Globus pallidus (tissue), 1 donor: ENCODE results near the gene SH3GLB1.

ENCODE experiments used
- DNase-seq: peaks from one replicate; pipeline ENCODE4 v3.0.0-alpha.2; 2015; ENCODE audit warnings: low spot score

Gene SH3GLB1

DNA sequence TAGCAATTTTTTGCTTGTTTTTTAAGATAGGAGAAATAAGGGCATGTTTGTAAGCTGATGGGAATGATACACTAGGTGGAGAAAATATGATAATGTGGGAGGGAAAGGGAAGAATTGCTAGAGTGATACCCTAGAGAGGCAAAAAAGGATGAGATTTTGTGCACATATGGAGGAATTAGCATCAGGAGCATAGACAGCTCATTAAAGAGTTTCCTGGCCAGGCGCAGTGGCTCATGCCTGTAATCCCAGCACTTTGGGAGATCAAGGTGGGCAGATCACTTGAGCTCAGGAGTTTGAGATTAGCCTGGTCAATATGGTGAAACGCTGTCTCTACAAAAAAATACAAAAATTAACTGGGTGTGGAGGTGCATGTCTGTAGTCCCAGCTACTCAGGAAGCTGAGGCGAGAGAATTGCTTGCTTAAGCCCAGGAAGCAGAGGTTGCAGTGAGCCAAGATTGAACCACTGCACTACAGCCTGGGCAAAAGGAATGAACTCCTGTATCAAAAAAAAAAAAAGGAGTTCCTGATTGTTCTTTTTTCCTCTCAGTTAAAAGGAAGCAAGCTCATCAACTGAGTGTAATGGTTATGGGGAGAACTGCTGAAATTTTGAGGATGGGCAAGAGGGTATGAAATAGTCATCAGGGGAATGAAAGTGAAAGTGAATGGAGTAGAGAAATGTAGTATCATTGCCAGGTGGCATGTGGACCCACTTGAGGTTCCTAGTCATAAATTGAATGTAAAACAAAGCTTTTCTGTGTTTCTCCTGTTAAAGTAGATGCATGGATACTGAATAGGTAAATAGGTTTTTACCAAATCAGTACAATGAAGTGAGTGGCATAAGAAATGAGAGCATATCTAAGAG lies 35.5 kb downstream of the SH3GLB1 start:
- DNase-seq: no peak

DNA sequence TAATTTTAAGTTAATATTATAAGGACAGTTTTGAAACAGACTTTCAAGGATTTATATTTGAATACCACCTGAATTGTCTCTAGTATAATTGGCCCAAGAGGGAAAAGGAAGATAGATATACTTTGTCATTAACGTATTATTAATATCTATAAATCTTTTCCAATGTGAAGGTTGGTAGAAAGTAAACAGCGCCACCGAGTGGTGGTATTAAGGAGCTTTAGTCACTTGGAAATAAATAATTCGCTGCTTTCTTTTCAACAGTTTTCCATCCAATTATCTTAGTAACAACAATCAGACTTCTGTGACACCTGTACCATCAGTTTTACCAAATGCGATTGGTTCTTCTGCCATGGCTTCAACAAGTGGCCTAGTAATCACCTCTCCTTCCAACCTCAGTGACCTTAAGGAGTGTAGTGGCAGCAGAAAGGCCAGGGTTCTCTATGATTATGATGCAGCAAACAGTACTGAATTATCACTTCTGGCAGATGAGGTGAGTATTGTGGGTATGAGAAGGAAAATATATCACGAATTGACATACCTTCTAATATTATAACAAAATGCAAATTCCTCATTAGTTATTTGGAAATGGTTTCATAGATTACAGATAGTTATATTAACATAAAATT lies 37.7 kb downstream of the SH3GLB1 start:
- peak; percentile 38 for DNase-seq

DNA sequence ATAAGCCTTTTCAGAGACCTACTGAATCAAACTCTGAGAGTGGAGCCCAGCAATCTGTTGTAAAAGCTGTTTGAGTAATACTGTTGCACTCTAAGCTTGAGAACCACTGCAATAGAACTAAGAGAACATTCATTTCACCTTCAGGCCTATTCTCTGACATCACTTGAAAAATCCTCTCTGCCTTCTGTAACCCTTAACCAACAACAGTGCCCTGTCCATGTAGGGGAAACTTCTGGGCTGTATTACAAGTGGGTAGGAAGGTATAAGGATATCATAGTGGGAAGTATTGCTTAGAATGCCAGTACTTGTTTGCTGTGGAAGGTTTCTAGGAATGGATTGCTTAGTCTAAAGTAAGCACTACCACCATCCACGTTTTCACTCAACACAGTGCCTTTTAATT lies 42.9 kb downstream of the SH3GLB1 start:
- DNase-seq: no peak

DNA sequence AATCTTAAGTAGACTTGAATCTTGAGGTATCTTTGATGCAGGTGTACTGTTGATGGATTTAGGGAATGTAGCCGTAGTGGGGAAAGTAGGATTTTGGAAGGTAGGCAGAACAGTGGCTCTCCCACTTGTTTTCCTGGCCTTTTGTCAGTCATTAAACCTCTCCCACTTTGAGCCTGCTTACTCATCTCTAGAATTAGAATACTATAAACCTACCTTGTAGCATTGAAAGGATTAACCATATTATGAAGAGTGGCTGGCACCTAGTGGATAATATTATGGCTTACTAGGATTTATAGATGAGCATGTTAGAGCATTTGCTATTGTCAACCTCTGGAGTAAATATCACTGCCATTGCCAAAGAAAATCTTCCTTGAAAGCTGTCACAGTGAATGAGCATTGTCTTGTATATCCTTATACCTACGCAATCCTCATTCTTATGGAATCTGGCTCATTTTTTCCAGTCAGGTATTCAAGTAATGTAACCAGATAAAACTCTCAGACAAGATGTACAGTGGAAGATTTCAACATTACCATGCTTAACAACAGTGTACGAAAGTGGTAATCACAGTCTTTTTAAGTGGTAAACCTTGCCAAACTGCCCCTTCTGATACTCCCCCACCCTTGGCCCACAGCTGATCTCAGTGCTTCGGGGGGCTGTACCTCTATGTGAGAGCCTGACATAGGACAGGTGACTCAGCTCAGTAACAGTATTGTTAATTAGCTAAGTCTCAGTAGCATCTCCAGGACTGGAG lies 44.4 kb downstream of the SH3GLB1 start:
- DNase-seq: no peak

DNA sequence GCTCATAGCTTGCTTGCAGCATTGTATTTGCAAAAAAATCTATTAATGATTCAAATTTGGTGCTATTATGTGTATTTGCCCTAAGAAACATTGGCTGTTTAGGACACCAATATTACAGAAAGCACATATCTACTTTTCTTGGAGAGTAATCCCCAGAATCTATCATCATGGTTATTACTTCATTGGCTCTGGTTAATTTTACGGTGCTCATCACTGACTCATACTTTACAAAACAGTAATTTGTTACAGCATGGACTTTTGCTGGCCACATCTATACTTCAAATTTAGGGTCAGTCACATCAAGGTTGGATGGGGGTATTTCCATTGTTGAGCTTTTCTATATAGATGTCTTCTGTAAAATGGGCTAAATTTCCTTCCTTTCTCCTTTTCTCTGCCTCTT lies 45.7 kb downstream of the SH3GLB1 start:
- DNase-seq: no peak

DNA sequence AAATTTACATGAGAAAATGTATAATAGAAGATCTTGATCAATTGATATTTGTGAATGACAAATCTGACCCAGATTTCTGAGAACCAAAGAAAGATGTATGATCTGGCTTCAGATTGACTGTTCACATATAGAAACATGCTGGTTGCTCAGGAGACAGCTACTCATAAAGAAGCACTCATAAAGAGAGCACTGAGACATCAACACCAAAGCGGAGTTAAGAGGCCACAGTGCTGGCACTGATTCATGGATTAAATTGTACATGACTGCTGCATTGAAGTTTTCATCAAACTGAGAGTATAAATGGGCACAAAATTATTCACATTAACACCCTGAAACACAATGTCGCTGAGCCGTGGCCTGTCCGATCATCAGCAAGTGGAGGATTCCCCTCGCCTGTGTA lies 46.2 kb downstream of the SH3GLB1 start:
- no peak for DNase-seq

DNA sequence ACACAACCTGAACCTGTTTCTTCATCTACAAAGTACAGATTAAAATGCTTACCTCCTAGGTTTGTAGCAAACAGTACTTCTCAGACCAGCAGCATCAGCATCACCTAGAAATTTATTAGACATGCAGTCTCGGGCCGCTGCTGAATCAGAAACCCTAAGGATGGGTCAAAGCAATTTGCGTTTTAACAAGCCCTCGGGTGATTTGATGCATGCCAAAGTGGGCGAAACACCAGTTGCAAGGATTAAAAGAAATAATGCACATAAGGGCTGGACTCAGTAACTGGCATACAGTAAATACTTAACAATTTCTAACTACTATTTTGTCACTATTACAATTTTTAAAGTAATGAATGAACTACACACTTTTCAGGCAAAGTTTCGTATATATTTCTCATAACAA lies 47.5 kb downstream of the SH3GLB1 start:
- DNase-seq: no peak

DNA sequence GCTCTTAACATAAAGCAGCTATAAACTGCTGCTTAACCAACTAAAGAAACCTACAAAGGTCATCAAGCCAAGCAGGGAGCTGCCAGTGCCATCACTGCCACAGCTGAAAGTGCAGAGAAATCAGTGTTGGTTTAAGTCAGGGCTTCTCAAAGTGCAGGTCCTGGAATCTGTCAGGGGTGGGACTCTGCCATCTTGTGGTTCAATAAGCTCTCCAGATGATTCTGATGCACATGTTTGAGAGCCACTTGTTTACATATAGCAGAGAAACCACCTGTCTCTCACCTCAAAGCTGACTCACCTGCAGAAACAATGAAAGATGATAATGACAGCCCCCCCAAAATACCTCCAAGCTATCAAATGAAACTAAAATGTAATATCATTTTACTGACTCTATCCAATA lies 49.3 kb downstream of the SH3GLB1 start:
- no peak for DNase-seq

DNA sequence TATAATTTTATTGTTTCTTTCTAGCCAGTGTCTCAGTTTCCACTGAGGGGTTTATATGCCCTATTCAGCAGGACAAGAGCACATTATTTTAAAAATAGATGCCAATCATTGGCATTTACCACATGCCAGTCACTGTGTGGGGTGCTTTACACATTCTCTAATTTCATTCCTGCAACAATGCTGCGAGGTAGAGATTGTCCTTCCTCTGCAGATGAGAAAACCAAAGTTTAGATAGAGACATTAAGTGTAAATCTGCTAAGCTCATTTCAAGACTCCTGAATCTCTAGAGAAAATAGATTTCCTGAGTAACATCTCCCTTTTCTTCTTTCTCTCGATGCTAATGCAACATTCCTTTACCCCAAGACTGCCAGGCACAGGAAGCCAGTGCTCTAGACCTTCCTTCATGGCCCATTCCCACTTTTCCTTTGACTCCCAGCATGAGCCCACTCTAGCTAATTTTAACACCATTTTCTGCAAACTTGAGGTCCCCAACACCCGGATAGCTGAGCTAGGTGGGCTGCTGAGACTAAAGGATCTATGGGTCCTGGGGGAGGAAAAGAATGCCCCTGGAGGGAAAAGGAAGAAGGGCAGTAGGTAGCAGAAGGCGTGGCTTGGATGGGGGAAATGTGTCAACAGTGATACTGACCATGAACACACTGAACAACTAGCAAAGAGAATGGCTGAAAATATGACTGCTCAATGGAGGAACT lies 50.0 kb downstream of the SH3GLB1 start:
- no peak for DNase-seq

DNA sequence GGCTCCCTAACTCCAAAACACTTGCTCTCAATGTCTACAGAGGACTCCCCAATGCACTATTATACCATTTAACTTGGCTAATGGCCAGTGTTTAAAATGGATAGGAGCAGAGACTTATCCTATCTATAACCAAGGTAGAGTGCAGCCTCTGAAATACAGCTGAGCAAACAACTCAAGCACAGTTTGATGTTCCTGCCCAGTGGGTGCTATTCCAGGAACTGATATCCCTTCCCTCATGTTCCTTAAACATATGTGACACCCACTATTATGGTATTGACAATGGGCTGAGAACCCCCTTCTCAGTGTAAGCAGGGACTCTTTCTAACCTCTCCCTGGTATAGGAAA lies 51.7 kb downstream of the SH3GLB1 start:
- no peak for DNase-seq

DNA sequence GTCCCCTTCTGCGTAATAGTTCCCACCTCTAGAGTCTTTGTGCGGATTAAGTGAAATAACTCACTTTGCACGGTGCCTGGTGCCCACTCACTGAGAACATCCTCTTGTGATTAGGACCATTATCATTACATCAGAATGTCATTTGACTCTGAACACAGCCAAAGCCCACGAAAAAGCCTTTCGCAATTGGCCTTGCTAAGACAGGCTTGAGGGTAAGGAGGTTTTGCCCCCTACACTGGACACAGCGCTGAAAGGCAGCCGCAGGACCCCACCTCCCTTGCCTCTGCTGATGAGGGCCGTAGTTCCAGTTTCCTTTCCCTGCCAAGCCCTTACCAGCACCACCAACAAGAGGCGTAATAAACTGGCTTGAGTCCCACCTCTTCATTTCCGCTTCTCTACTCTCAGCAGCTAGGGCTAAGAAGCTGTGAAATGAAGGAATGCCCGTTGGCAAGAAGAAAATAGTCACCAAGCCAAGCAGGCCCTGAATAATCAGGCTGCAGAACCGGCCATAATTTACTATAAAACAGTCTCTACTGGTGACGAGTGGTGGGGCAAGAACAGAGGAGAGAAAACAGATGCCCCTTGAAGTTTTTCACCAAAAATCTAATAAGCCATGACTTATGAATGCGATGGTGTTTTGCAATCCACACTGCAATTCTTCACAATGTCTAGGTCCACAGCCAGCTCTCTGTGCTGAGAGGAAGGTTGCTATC lies 53.1 kb downstream of the SH3GLB1 start:
- peak; percentile 33 for DNase-seq

DNA sequence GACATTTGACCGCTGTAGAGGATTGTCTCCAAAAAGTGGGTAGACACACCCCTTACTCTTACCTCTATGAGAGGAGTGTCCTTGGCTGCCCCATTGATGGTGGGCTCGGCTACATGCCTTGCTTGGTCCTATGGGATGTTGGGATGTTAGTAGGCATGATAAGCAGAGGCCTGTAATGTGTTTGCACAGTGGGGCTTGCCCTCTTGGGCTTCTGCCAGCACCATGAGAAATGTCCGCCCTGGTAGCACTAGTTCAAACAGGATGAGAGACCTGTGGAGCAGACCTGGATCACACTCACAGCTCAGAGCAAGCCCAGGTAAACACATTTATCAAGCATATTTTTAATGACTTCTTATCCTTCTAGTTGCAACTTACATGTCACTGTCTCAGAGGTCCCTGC lies 54.2 kb downstream of the SH3GLB1 start:
- no peak for DNase-seq

DNA sequence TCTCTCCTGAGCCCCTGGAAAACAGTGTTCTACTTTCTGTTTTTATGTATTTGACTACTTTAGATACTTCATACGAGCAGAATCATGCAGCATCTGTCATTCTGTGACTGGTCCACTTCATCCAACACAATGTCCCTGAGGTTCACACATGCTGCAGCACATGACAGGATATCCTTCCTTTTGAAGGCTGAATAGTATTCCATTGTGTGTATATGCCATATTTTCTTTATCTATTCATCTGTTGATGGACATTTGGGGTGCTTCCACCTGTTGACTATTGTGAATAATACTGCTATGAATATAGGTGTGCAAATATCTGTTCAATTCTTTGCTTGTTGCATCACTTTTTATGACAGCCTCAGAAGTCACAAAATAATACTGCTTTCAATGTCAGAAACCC lies 55.8 kb downstream of the SH3GLB1 start:
- no peak for DNase-seq

DNA sequence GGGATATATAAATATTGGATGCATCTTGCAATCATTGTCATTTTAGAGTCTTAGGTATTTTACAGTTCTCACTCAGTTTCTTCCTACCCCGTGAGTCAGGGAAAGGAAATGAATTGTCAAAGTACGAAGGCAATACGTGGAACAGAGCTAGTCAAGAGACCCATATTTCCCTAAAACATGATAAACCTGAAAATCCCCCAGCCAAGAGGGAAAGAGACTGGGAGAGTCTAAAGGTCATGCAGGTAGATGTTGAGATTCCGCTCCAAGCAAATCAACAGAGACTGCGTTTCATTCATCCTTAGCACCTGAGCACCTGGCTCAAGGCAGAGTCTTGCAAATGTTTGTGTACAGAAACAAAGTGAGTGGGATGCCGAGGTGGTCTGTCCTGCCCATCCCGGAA lies 58.0 kb downstream of the SH3GLB1 start:
- DNase-seq: no peak

DNA sequence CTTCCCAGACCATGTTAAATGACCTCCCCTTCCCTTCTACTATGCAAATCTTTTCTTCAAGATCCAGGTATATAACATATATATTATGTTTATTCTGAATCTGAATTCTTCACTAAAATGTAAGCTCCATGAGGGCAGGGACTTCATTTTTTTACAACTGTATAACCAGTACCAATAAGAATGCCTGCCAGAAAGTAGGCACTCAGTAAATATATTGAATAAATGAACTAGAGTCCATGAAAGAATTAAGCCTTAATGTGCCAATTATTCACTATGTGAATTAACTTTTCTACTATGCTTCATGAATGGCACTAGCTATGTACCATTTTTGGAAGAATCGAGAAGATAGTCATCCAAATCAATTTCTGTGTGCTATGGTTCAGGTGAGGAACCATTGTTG lies 60.1 kb downstream of the SH3GLB1 start:
- DNase-seq: no peak

DNA sequence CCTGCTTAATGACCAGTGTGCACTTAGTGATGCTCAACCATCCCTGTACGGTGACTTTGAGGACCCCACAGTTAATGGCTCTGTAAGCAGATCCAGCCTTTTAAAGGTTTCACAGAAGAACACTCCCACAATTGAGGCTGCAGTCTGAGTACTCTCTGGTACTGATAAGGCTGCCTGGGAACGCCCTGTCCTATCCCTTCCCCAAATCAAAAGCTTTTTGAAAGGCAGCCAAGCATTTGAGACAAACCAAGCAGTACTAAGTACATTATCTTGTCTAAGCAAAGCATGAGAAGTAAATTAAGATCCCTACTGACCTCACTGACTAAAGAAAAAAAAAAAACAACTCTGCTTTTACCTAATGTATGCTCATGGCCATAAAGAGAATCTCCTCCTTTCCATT lies 60.7 kb downstream of the SH3GLB1 start:
- DNase-seq: no peak

DNA sequence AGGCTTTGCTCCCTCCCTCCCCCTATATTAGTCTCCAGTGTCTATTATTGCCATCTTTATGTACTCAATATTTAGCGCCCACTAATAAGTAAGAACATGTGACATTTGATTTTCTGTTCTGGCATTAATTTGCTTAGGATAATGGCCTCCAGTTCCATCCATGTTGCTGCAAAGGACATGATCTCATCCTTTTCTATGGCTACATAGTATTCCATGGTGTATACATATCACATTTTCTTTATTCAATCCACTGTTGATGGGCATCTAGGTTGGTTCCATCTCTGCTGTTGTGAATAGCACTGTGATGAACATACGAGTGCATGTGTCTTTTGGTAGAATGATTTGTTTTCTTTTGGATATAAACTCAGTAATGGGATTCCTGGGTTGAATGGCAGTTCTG lies 61.3 kb downstream of the SH3GLB1 start:
- DNase-seq: no peak

DNA sequence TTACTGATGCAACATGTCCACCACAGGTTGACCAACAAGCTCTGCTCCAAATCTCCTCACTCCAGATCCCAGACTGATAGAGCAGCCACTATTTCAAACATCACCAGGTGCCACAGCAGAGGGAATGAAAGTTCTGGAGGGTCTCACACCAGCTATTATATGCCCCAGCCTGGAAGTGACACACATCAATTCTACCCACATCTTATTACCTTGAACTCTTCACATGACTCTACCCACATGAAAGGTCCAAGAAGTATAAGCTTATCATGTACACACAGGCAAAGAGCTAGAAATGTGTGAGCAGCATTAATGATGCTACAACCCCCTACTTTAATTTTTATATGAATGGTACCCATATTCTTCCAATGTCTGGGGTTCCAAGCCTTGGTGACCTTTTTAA lies 64.2 kb downstream of the SH3GLB1 start:
- no peak for DNase-seq

DNA sequence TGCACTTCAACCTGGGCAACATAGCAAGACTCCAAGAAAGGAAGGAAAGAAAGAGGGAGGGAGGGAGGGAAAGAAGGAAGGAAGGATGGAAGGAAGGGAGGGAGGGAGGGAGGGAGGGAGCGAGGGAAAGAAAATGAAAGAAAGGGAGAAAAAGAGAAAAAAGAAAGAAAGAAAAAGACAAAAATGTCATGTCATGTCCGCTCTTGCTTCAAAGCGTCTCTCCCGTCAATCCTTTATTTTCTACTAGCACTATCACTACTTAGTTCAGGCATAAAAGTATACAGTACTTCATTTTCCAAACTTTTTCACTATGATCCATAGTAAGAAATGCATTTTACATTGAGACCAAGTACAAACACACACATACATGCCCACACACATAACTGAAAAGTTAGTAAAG lies 64.7 kb downstream of the SH3GLB1 start:
- DNase-seq: no peak

DNA sequence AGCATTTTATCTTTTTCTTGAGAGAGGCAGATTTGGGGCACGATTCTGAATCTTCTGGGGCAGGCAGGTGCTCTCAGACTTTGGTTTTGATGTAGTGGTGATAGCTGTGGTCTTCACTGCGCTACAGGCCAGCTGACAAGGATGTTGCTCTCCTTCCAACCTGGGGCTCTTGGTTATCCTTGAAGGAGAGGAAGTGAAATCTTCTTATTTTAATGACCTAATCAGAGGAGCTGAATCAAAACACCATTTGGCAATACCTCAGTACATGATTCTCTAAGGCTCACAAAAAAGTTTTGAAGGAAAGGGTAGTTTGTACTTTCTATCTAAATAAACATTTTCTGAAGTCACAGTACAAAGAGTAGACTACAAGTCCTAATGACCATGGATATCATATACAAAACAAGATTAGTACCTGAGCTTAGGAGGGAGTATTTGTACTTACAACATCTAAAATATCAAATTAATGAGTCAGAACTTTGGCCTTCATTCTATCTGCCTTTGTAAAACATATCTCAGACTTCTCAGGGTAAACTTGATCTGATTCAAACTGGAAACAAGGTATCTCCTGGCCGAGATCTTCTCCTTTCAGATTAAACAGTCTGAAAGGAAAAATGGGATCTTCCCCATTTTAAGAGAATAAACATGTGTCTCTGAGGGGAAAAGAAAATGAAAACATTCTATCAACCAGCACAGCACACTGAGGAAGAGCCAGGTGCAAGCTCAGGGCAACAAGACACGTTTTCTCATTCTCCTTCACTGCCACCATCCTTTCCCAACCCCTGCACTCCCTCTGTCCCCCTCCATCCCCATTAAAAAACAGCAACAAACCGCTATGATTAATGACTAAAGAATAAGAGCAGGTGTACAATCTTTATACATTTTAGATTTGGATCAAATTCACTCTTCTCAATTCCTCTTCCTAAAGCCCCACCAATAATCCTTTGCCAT lies 69.2 kb downstream of the SH3GLB1 start:
- no peak for DNase-seq
